SK-N-SH treated with all-trans-retinoic acid at 6 μM for 48 hours (cell line): ENCODE data around the gene KLF12.

Source experiments
- ATAC-seq: fragments of 200-7000 bp; cut with Tn5 transposase; 3 replicates; pipeline ENCODE4 v1.9.1; 2020; ENCODE audit warnings: mild to moderate bottlenecking, moderate library complexity
- ARNTL ChIP-seq: fragments of 450-650 bp; formaldehyde crosslinking; IDR thresholded peaks from 2 replicates; pipeline ENCODE4 v1.5.0; 2020; ENCODE audit warnings: low read depth, mild to moderate bottlenecking, moderate library complexity, borderline replicate concordance
- BACH2 ChIP-seq: fragments of 250-450 bp; sonication (Bioruptor Pico); IDR thresholded peaks from 2 replicates; pipeline ENCODE4 v1.9.0; 2021; ENCODE audit warnings: mild to moderate bottlenecking, borderline replicate concordance
- CSRNP3 ChIP-seq: fragments of 250-450 bp; sonication (Bioruptor Pico); IDR thresholded peaks from 2 replicates; pipeline ENCODE4 v1.5.1; 2021; ENCODE audit warnings: mild to moderate bottlenecking, moderate library complexity
- GLIS3 ChIP-seq: fragments of 250-450 bp; sonication (Bioruptor Pico); IDR thresholded peaks from 2 replicates; pipeline ENCODE4 v1.5.0; 2020; ENCODE audit warnings: mild to moderate bottlenecking, moderate library complexity
- ISL1 ChIP-seq: fragments of 250-450 bp; sonication (Bioruptor Pico); IDR thresholded peaks from 2 replicates; pipeline ENCODE4 v2.1.2; 2022; ENCODE audit warnings: mild to moderate bottlenecking, moderate library complexity
- OSR1 ChIP-seq: fragments of 250-450 bp; sonication (Bioruptor Pico); IDR thresholded peaks from 2 replicates; pipeline ENCODE4 v1.8.0; 2022; ENCODE audit warnings: moderate library complexity, mild to moderate bottlenecking, inconsistent platforms
- POU6F1 ChIP-seq: fragments of 250-450 bp; sonication (Bioruptor Pico); IDR thresholded peaks from 2 replicates; pipeline ENCODE4 v1.8.0; 2021; ENCODE audit warnings: low read depth, mild to moderate bottlenecking, moderate library complexity, borderline replicate concordance
- RARB ChIP-seq: fragments of 250-450 bp; sonication (Bioruptor Pico); IDR thresholded peaks from 2 replicates; pipeline ENCODE4 v1.8.0; 2021; ENCODE audit warnings: mild to moderate bottlenecking, moderate library complexity
- SNAI2 ChIP-seq: fragments of 250-450 bp; sonication (Bioruptor Pico); IDR thresholded peaks from 2 replicates; pipeline ENCODE4 v1.5.0; 2020; ENCODE audit warnings: mild to moderate bottlenecking, moderate library complexity
- TCF4 ChIP-seq: fragments of 250-450 bp; sonication (Bioruptor Pico); IDR thresholded peaks from 2 replicates; pipeline ENCODE4 v1.8.0; 2021; ENCODE audit warnings: mild to moderate bottlenecking, moderate library complexity, borderline replicate concordance
- TOX ChIP-seq: fragments of 250-450 bp; sonication (Bioruptor Pico); IDR thresholded peaks from 2 replicates; pipeline ENCODE4 v1.8.0; 2021; ENCODE audit warnings: mild to moderate bottlenecking, moderate library complexity, borderline replicate concordance
- ZC3H10 ChIP-seq: fragments of 250-450 bp; sonication (Bioruptor Pico); IDR thresholded peaks from 2 replicates; pipeline ENCODE4 v1.5.1; 2021; ENCODE audit warnings: mild to moderate bottlenecking, moderate library complexity
- ZNF565 ChIP-seq: fragments of 450-650 bp; formaldehyde crosslinking; conservative IDR thresholded peaks from 2 replicates; pipeline ENCODE4 v1.5.0; 2020; ENCODE audit warnings: low read depth, mild to moderate bottlenecking, moderate library complexity
- ZNF70 ChIP-seq: fragments of 450-650 bp; formaldehyde crosslinking; IDR thresholded peaks from 2 replicates; pipeline ENCODE4 v1.5.0; 2020; ENCODE audit warnings: mild to moderate bottlenecking, moderate library complexity
- ZNF8 ChIP-seq: fragments of 450-650 bp; formaldehyde crosslinking; IDR thresholded peaks from 2 replicates; pipeline ENCODE4 v1.5.0; 2020; ENCODE audit warnings: mild to moderate bottlenecking, moderate library complexity
- TF ChIP-seq, protein P1 (sequence below): fragments of 250-450 bp; sonication (Bioruptor Pico); IDR thresholded peaks from 2 replicates; pipeline ENCODE4 v1.8.0; 2020; ENCODE audit warnings: mild to moderate bottlenecking, moderate library complexity, borderline replicate concordance
- TF ChIP-seq, protein P2 (sequence below): fragments of 250-450 bp; sonication (Bioruptor Pico); IDR thresholded peaks from 2 replicates; pipeline ENCODE4 v1.5.0; 2020; ENCODE audit warnings: mild to moderate bottlenecking, moderate library complexity

The KLF12 gene

GRCh38 chr13:74144269-74144668, 10.1 kb upstream of the KLF12 start (continued):
- TF ChIP-seq POU6F1 (no peak), CSRNP3 (CRISPR knock-in tag) (no peak), SNAI2 (CRISPR knock-in tag) (no peak), OSR1 (CRISPR knock-in tag) (no peak), BACH2 (CRISPR knock-in tag) (no peak), ZC3H10 (CRISPR knock-in tag) (no peak), ARNTL (CRISPR knock-in tag) (no peak), TOX (CRISPR knock-in tag) (no peak)

DNA sequence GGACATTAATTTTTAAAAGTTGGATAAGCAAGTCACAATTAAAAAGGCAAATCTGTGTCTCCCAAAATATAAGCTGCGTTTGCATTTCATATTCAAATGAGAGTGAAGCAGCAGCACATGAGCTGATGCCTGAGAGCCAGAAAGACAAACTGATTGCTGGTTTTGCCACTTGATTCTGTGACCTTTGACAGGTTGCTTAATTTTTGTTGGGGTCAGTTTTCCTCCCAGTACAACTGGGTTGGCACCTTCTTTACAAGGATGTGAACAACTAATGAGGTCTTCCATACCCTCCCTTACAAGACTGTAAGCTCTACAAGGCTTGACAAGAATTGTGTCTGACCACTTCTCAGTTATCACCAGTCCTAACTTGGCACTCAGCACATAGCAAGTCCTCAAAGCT, 8.1 kb upstream of the KLF12 start:
- ATAC-seq: no peak
- no peak for TF ChIP-seq ZNF565
- TF ChIP-seq ZNF8: no peak
- no peak for TF ChIP-seq TCF4 (CRISPR knock-in tag)

- no peak for ATAC-seq
- TF ChIP-seq OSR1 (CRISPR knock-in tag) (no peak), ARNTL (CRISPR knock-in tag) (no peak), GLIS3 (CRISPR knock-in tag) (no peak), ISL1 (CRISPR knock-in tag) (no peak), SNAI2 (CRISPR knock-in tag) (no peak), TOX (CRISPR knock-in tag) (no peak), RARB (CRISPR knock-in tag) (no peak)
- TF ChIP-seq, protein P1, sequence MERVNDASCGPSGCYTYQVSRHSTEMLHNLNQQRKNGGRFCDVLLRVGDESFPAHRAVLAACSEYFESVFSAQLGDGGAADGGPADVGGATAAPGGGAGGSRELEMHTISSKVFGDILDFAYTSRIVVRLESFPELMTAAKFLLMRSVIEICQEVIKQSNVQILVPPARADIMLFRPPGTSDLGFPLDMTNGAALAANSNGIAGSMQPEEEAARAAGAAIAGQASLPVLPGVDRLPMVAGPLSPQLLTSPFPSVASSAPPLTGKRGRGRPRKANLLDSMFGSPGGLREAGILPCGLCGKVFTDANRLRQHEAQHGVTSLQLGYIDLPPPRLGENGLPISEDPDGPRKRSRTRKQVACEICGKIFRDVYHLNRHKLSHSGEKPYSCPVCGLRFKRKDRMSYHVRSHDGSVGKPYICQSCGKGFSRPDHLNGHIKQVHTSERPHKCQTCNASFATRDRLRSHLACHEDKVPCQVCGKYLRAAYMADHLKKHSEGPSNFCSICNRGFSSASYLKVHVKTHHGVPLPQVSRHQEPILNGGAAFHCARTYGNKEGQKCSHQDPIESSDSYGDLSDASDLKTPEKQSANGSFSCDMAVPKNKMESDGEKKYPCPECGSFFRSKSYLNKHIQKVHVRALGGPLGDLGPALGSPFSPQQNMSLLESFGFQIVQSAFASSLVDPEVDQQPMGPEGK: no peak
- TF ChIP-seq, protein P2, sequence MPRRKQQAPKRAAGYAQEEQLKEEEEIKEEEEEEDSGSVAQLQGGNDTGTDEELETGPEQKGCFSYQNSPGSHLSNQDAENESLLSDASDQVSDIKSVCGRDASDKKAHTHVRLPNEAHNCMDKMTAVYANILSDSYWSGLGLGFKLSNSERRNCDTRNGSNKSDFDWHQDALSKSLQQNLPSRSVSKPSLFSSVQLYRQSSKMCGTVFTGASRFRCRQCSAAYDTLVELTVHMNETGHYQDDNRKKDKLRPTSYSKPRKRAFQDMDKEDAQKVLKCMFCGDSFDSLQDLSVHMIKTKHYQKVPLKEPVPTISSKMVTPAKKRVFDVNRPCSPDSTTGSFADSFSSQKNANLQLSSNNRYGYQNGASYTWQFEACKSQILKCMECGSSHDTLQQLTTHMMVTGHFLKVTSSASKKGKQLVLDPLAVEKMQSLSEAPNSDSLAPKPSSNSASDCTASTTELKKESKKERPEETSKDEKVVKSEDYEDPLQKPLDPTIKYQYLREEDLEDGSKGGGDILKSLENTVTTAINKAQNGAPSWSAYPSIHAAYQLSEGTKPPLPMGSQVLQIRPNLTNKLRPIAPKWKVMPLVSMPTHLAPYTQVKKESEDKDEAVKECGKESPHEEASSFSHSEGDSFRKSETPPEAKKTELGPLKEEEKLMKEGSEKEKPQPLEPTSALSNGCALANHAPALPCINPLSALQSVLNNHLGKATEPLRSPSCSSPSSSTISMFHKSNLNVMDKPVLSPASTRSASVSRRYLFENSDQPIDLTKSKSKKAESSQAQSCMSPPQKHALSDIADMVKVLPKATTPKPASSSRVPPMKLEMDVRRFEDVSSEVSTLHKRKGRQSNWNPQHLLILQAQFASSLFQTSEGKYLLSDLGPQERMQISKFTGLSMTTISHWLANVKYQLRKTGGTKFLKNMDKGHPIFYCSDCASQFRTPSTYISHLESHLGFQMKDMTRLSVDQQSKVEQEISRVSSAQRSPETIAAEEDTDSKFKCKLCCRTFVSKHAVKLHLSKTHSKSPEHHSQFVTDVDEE (CRISPR knock-in tag): no peak
- TF ChIP-seq, all 23 proteins: peak for 0
These were observed 4.0 kb upstream of the KLF12 start for GRCh38 chr13:74138241-74138640.

DNA sequence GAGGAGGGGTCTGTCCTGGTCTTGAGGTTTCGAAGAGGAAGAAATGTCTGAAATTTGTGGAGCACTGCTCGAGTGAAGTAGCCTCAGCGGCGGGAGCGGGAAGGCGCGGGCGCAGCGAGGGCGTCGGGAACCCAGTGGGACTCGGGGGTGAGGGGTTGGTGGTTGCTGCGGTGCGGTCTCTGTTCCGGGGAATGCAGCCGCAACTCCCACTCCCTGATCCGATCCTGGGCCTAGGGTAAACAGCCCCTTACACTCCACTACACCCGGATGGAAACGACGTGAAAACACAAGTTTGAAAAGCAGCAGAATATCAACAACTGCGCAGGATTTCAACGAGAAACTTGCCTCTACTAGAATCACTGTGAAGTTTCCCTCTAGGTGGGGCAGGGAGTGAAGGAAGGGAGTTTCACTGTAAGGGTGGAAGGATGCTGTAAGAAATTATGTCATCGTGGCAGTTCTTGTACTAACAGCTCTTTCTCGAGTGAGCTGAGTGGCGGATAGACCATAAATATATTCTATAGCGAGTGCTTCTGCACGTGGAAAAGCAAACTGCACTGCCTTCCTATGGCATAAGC, 2.0 kb upstream of the KLF12 start:
- peak; percentile 2; the same call in 1 of the 3 replicates for ATAC-seq
- TF ChIP-seq ZNF70 (CRISPR knock-in tag) (no peak), POU6F1 (no peak), ZC3H10 (CRISPR knock-in tag) (no peak), BACH2 (CRISPR knock-in tag) (no peak), OSR1 (CRISPR knock-in tag) (no peak)
